HepG2 (cell line): ENCODE data around the gene CPSF4. TPM values are rescaled to one million over a fixed set of nuclear protein-coding genes. Genes with fewer than 3 reads are reported as not detected.
A peak's percentile ranks its signal among the peaks of the same experiment; 100 is the strongest.

Source experiments
- BCLAF1 ChIP-seq: fragments of 450-650 bp; IDR thresholded peaks from 2 replicates; pipeline ENCODE4 v1.6.1; 2017; ENCODE audit warnings: mild to moderate bottlenecking
- CCDC6 ChIP-seq: sonication (generic); formaldehyde crosslinking; IDR thresholded peaks from 2 replicates; pipeline ENCODE4 v1.8.1; 2022; ENCODE audit warnings: mild to moderate bottlenecking, missing genetic modification reagents, moderate library complexity
- ETS1 ChIP-seq: sonication (generic); formaldehyde crosslinking; IDR thresholded peaks from 2 replicates; pipeline ENCODE4 v1.4.0; 2020; ENCODE audit warnings: missing genetic modification reagents
- GPBP1L1 ChIP-seq: sonication (generic); formaldehyde crosslinking; IDR thresholded peaks from 2 replicates; pipeline ENCODE4 v1.5.0; 2020; ENCODE audit warnings: mild to moderate bottlenecking, missing genetic modification reagents
- HNF1A ChIP-seq, 2 experiments: sonication (generic) in 1 of 2; formaldehyde crosslinking in 1 of 2; IDR thresholded peaks; 2 replicates each; pipeline versions ENCODE4 v1.4.0 to v1.6.1; 2016 to 2020; ENCODE audit warnings: borderline replicate concordance in 1 of 2, low read depth in 1 of 2, mild to moderate bottlenecking in 1 of 2, missing genetic modification reagents in 1 of 2
- KLF15 ChIP-seq: sonication (generic); formaldehyde crosslinking; IDR thresholded peaks from 2 replicates; pipeline ENCODE4 v1.8.1; 2023; ENCODE audit warnings: borderline replicate concordance, mild to moderate bottlenecking, inconsistent platforms, missing genetic modification reagents, mixed read lengths
- NFKBIZ ChIP-seq: IDR thresholded peaks from 2 replicates; pipeline ENCODE4 v1.6.1; 2018; ENCODE audit warnings: missing genetic modification reagents, missing compliant biosample characterization
- STAG1 ChIP-seq: sonication (generic); formaldehyde crosslinking; IDR thresholded peaks from 2 replicates; pipeline ENCODE4 v1.4.0; 2020; ENCODE audit warnings: missing genetic modification reagents
- ZBTB26 ChIP-seq: IDR thresholded peaks from 2 replicates; pipeline ENCODE4 v1.6.1; 2016; ENCODE audit warnings: missing compliant biosample characterization, missing genetic modification reagents, borderline replicate concordance
- ZFP36L2 ChIP-seq: sonication (generic); formaldehyde crosslinking; IDR thresholded peaks from 2 replicates; pipeline ENCODE4 v1.4.0; 2020; ENCODE audit warnings: missing genetic modification reagents
- ZFP91 ChIP-seq: sonication (generic); formaldehyde crosslinking; IDR thresholded peaks from 2 replicates; pipeline ENCODE4 v1.9.0; 2022; ENCODE audit warnings: missing genetic modification reagents, mild to moderate bottlenecking, borderline replicate concordance
- ZNF362 ChIP-seq: sonication (generic); formaldehyde crosslinking; IDR thresholded peaks from 2 replicates; pipeline ENCODE4 v1.4.0; 2020; ENCODE audit warnings: missing genetic modification reagents, mild to moderate bottlenecking, borderline replicate concordance
- ZNF547 ChIP-seq: sonication (generic); formaldehyde crosslinking; IDR thresholded peaks from 2 replicates; pipeline ENCODE4 v1.5.1; 2020; ENCODE audit warnings: mild to moderate bottlenecking, missing genetic modification reagents
- polyA plus RNA-seq, 8 experiments: library from polyadenylated mRNA; depleted of rRNA in 3 of 8; stranded (reverse) in 7 of 8; unstranded in 1 of 8; fragments of >200 nt; fragmentation: Illumina TruSeq in 4 of 8; extraction: Trizol in 4 of 8; gene quantifications; 2 replicates each; pipeline versions ENCODE4 v1.2.1 to v1.2.3, GENCODE V29; 2011 to 2016; ENCODE audit warnings: low read depth in 4 of 8, missing spikeins in 1 of 8, mixed read lengths in 1 of 8; ENCODE audit not compliant: insufficient read depth in 1 of 8
- total RNA-seq, 5 experiments: library from RNA; depleted of rRNA; stranded (reverse); fragments of >200 nt; fragmentation: Illumina TruSeq; extraction: Trizol; gene quantifications; 2 replicates each; pipeline ENCODE4 v1.2.3, GENCODE V29; 2016; ENCODE audit warnings: low read depth in 1 of 5

The CPSF4 gene
- total and polyA plus RNA-seq, 2 of the 13 experiments (the other 11 are each of a cell fraction or from before 2014, with no cell fraction given), result 34.1 to 49.6 TPM

- TF ChIP-seq BCLAF1 (no peak), ZFP91 (CRISPR knock-in tag) (peak; percentile 69; the same call in 1 of the 2 replicates), GPBP1L1 (CRISPR knock-in tag) (no peak), KLF15 (CRISPR knock-in tag) (no peak), ZNF362 (no peak), HNF1A (IDR thresholded peaks at IDR 0.05; ENCODE audit: low read depth) (peak; percentile 15; the same call in 1 of the 2 replicates), HNF1A (CRISPR knock-in tag; IDR thresholded peaks at IDR 0.05; ENCODE audit: borderline replicate concordance) (no peak; the same call in 1 of the 2 replicates), ZFP36L2 (CRISPR knock-in tag) (no peak), CCDC6 (CRISPR knock-in tag) (no peak; the same call in 1 of the 2 replicates), ETS1 (CRISPR knock-in tag) (no peak), STAG1 (CRISPR knock-in tag) (no peak), ZNF547 (CRISPR knock-in tag) (no peak), ZBTB26 (CRISPR knock-in tag) (no peak), NFKBIZ (no peak)
Measured at GRCh38 chr7:99504603-99505323, 66.0 kb downstream of the CPSF4 start, which contains the start of gene ZKSCAN5 (continued).
